HG03060 (cell line): ENCODE data around the gene RGMA.
"Not testable (repeated sequence)": the region's sequence is repeated elsewhere in the genome, so short reads cannot be mapped to it uniquely, and the experiment has no call there.

ENCODE experiments used
- ATAC-seq: cut with Tn5 transposase; IDR thresholded peaks from one replicate; pipeline ENCODE4 v1.9.1; 2021; ENCODE audit warnings: low read depth, moderate number of reproducible peaks; ENCODE audit not compliant: unreplicated experiment

The RGMA gene

DNA sequence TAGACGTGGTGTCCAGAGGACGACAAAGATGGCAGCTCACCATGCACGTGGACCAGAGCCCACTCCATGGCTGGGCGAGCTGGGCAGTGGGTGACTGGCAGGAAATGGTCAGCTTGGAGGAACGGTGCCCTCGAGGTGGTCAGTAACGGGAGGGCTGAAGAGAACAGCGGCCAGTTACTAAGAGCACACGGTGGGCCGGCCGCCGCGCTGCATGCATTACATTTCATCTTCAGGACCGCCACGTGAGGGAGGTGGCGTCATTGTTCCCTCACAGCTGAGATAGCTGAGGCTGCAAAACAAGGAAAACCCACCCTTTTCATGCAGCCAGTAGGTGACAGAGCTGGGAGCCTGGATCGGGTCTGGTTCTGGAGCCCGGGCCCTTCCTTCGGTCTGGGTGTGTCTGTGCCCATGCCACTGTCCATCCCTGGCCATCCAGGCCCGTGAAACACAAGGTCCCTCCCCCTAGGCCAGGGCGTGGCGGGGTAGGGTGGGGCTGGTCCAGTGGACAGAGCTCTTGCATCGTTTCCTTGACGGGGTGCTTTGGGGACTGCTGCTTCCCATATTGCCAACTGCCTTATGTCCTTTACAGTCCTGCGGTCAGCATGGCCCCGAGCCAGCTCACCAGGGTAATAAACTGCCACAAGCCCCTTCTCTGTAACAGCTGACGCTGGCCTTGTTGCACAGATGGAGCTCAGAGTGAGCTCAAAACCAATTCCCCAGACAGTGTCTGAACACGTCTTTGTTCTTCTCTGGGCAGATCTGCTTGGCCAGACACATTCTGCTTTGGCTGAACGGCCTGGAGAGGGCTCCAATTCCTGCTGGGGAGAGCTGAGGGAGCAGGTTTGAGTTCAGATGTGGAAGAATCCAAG lies 51.8 kb downstream of the RGMA start:
- no peak for ATAC-seq

DNA sequence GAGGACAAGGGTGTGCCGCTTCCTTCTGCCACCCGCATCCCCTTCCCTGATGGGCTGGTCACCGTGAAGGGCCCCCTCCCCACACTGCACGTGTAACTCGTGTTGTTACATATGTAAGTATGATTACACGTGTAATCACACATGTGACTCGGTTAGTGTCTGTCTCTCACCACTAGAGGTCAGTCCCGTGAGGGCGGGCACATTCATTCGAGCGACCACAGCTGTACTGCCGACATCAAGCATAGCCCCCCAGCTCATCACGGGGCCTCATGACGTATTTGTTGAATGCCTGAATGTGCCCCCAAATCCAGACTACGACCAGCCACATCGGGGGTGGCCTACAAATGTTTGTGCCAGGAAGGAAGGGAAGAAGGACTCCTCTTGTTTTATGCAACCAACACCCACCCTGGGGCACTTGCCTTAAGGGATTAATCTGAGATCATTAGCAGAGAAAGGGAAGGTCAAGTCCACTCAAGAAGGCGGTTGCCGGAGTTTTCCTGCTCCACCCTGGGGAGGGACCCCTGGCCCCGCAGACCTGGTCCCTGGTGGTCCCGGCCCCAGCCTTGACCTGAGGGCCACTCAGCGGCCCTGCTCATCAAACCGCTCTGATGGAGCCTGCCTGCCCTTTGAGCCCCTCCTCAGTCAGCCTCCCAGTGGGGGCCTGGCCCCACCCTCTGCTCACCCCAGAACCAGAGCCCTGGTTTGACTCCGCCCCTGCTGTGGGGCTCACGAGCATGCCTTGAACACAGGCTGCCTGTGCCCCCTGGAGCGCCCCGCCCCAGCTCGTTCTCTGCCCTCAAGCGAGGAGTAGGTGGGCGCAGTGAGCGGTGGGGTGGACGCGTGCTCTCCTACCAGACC lies 52.8 kb downstream of the RGMA start:
- ATAC-seq, result peak; percentile 71

DNA sequence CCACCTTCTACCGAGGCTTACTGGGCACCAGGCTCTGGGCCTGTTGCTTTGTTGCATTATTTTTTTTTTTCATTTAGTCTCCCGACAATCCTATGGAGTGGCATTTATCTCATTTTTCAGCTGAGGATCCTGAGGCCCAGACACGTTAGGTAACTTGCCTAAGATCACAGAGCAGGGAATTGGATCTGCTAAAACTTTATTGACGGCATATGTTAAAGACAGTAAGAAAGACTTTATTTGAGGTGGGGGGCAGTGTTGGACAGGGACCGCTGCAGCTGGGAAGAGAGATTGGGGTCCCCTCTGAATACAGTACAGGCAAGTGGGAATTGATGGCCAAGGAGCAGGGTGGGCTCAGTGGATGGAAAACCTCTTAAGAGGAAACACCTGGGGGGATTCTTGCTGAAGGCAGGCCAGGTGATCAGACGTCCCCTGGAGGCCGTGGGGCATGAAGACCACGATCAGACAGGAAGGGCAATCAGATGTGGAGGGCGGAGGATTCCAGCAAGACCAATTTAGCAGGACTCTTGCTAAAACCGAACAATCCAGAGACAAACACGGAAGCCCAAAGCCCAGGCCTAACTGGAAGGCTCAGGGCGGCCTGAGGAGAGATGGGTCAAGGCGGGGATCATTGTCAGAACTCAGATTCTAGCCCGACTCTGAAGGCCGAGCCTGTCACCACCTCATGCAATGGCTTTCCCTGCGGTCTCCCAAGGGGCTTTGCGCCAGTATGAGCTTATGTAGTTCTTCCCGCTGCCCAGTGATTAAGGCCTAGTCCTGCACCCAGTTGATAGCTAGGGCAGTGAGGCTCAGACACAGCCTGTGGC lies 53.7 kb downstream of the RGMA start:
- no peak for ATAC-seq

DNA sequence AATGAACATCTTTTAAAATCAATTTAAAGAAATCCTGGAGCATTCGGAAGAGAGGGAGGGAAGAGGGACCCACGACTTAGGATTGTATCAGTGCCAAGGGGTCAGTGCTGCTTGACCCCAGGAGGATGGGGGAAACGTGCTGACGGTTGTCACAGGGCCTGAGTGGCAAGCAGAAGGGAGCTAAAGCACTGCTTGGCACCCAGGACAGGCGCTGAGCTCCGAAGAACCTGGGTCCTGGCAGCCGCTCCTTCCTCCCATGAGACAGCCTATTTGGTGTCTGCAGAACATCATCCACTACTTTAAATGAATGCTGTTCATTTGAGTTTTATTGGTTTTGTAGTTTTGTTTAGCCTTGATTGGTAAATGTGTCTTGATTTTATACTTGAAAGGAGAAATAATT lies 54.5 kb downstream of the RGMA start:
- ATAC-seq, result no peak

DNA sequence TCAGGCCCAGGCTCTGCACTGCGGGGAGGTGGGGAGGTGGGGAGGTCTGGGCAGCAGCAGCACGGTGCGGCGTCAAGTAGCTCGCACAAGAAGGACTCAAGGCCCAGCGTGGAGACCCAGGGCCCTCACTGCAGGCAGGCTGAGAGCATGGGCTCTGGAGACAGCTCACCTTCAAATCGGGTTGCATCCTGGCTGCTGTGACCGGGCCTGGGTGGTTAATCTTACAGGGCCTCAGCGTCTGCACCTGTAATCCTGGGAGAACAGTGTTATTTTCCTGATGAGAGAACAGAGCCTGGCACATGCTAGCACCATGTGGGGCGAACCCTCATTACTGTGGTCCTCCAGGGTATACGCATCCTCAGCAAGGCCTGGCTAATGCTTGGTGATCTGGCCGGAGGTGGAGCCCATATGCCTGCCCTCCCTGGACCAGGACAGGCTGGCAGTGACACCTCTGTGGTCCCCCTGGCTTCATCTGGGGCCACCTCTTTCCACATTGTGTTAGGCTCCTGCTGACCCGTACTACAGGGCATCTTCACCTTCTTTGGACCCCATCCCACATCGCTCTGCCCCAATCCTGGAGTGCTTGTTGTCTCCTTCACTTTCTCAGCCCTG lies 55.5 kb downstream of the RGMA start:
- no peak for ATAC-seq

DNA sequence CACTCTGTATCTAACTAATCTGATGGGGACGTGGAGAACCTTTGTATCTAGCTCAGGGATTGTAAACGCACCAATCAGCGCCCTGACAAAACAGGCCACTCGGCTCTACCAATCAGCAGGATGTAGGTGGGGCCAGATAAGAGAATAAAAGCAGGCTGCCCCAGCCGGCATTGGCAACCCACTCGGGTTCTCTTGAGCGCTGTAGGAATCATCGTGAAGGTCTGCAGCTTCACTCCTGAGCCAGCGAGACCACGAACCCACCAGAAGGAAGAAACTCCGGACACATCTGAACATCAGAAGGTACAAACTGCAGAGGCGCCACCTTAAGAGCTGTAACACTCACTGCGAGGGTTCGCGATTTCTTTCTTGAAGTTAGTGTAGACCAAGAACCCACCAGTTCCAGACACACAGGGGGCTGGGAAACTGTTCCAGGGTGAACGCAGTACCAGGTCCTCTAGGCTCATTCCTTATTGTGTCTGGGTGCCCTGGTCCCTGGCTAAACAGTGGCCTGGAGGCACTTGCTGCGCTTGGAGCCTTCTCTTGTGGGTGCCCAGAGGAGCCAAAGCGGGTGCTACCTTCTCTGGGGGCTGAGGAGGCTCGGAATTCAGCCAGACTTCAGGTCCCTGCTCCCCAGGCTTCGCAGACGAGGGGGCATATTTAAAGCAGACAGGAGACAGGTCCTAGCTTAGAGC lies 56.4 kb downstream of the RGMA start:
- not testable (repeated sequence) for ATAC-seq

DNA sequence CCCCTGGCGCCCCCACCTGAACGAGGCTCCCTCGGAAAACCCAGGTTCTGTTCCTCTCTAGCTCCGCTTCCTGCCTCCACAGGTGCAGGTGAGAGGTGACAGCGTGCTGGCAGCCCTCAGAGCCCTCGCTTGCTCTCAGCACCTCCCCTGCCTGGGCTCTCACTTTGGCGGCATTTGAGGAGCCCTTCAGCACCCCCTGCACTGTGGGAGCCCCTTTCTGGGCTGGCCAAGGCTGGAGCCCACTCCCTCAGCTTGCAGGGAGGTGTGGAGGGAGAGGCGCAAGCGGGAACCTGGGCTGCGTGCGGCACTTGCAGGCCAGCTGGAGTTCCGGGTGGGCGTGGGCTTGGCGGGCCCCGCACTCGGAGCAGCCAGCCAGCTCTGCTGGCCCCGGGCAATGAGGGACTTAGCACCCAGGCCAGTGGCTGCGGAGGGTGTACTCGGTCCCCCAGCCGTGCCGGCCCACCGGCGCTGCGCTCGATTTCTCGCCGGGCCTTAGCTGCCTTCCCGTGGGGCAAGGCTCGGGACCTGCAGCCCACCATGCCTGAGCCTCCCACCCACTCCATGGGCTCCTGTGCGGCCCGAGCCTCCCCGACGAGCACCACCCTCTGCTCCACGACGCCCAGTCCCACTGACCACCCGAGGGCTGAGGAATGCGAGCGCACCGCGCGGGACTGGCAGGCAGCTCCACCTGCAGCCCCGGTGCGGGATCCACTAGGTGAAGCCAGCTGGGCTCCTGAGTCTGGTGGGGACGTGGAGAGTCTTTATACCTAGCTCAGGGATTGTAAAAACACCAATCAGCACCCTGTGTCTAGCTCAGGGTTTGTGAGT lies 57.2 kb downstream of the RGMA start:
- not testable (repeated sequence) for ATAC-seq

DNA sequence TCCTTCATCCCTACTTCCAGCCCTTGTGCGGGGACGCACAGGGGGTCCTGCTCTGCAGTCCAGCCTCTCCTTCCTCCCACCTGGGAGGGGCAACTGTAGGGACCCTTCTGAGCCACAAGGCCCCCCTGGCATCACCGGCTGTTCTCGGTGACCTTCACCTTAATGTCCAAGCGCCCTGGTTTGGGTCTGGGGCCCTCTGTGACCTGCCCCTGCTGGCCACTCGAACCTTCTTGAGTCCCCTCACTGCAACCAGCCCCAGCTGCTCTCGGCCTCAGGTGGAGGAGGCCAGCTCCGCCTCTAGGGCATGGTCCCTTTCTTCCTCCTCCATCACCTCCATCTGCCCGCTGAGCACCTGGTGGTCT lies 57.9 kb downstream of the RGMA start:
- no peak for ATAC-seq

DNA sequence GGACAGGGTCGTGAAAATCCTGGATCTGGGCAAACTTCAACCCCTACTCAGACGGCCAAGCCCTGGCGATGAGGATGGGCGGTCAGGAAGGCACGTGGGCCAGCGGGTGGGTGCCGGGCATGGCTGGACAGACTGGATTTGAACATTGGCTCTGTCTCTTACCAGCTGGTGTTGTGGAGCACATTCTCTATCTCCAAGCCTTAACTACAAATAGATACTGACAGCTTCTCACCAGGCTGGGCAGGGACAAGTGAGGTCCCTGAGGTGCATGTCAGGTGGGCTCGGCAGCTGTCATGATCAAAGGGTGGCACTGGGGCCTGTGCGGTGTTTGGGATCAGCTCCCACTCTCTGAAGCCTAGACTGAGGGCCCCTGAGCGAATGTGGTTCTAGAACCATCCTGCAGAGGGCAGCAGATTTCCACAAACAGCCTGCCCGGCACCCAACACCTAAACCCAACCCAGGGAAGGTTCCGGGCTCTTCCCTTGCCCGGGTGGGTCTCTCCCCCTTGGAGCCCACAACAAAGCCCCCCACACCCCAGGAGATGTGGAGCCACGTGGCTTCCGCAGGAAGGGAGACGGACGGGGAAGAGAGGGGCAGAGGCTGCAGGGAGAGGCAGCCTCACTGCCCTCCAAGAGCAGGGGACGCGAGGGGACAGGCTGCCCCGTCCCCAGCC lies 58.4 kb downstream of the RGMA start:
- ATAC-seq, result peak; percentile 78

DNA sequence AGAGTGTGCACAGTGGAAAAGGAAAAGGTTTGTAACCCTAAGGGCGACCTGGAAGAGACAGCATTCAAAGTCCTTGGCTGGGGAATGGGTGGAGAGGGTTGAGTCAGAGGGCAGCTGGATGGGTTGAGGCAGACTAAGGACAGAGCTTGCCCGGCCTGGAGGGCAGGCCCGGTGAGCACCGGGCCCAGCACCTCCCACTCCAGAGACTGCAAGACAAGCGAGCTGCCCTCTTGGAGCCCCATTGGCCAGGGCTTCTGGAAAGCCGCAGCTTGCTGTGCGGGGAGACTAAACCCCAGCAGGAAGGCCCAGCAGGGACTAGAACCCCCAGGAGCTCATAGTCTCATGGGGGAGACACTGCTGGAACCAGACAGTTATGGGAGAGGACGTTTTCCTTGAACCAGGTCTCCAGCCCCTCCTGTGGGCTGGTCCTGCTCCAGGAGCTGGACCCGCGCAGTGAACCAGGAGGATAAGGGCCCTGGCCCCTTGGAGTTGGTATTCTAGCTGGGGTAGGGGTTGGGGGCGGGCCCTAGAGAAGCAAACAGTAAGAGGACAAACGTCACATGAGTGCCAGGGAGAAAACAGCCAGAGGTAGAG lies 59.1 kb downstream of the RGMA start:
- no peak for ATAC-seq

DNA sequence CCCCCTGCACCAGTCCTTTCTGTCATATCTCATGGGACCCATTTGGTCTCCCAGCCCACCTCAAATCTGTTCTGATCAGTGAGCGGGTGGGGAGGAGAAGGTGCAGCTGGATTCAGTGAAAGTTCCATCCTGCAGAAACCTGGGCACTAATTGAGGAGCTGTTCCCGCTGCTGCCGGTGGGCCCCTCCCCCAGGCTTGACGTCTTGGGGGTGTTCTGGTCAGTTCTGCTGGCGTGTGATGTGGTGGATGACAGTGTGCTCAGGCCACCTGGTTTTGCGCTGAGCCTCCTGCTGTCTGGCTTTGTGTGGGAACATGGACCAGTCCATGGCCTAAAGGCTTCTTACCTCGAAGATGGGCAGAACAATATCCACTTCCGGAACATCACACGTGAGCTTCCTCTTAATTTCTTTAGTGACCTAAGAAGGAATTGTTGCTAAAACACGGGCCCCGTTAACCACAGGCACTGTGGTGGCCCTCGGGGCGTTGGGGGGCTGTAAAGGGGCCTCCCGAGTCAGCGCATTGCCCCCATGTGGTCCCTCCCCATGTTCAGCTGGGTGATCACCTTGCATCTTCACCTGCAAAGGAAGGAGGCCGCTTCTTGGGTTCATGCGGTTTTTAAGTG lies 59.7 kb downstream of the RGMA start:
- no peak for ATAC-seq

DNA sequence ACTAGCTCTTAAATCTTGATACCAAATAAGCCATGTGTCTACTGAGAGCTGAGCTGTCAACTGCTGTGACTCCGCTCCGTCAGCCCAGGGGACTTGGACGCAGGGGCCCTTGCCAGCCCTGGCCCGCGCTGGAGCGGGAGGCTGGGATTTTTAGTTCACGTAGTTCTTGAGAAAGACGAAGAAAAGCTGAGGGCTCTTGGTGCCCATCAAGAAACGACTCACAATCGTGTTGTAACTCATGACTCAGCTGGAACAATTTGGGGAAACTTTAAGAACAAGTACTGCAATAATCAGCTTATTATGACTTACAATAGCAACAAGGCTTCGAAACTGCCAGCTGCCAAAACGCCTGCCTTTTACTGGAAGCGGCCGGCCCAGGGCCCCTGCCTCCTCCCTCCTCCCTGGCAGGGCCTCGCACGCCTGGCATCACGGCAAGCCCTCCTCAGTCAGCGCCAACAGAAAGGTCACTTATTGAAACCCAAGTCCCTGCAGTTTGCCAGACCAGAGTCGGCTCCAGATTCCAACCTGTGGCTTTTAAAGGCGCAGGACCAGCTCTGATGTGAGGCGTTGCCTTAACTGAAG lies 60.3 kb downstream of the RGMA start:
- no peak for ATAC-seq

DNA sequence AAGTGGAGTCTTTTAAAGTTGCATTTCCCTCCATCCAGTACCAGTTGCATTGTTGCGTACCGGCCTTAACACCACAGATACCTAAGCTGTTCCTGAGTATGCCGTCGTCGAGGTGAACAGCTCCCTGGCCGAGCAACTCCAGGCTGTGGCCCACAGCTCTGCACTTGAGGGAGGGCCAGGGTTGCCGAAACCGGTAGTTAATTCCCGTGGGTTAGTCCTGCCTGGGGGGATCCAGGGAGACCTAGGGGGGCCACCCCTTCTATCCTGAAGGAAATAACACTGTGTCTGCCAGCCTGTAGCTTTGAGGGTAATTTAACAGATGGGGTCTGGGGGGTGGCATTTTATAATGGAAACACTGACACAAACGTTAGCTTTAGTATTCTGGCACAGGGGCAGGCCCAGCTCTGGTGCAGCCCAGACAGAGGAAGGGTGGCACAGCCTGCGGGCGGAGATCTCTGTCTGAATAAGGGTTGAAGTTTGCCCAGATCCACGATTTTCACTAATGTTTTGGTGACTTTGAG lies 60.8 kb downstream of the RGMA start:
- ATAC-seq, result no peak

DNA sequence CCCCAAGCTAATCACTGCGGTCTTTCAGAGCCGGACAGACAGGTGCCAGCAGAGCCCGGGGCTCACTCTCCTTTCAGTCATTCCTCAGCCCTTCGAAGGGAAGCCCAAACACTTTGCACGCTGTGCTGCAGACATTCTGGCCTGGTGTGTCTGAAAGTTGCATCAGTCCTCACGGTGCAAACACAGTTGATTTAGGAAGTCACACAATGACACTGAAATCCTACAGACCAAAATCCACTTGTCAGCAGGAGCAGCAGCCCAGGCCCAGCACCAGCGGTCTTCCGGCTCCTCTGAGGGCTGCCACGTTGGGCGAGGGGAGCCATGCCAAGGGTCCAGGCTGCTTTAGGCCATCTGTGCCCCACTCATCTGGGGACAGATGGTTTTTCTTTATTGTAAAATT lies 61.6 kb downstream of the RGMA start:
- ATAC-seq, result no peak

DNA sequence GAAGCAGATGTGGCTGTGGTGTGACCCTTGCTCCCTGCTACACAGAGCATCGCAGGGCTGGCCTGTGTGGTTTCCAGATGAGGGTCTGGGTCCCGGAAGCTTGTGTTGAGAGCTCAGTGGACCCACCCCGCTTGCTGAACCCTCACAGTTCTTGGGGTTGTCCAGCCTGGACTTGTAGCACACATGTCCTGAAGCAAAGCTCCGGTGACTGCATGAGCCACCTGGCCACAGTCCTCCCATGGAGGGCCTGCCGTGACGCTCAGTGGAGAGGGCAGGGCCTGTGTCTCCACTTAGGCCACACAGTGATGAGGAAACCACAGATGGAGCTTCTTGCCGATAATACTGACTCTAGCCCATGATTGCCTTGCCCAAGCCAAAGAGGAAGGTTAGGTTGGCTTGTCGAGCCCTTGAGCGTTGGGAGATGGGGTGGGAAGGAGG lies 62.6 kb downstream of the RGMA start:
- no peak for ATAC-seq

DNA sequence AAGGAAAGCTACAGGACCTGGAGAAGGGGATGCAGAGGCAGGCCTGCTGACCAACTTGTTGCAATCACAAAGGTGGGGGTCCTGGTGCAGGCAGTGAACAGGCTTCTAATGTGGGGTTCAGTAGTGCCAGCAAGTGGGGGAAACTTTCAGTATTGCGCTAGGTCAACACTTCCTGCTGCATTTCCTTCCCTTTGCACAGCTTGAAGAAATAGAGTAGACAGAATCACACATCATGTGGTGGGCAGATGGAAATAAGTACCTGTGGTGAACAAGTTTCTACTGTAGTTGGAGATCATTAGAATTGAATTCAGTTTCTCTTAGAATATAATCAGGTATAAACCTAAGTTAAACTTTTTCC lies 63.4 kb downstream of the RGMA start:
- ATAC-seq, result no peak
